Dendritic cell treated with granulocyte-macrophage colony-stimulating factor and Interleukin-4, amounts not matched to agents 40 ng/mL and 50 ng/mL, for 4 days (primary cell): ENCODE measurements around the gene PALM.
A peak's percentile ranks its signal among the peaks of the same experiment; 100 is the strongest.
"Not testable (repeated sequence)": the region's sequence is repeated elsewhere in the genome, so short reads cannot be mapped to it uniquely, and the experiment has no call there.

Experiments used
- H3K27ac Mint-ChIP-seq: one replicate; pipeline ENCODE4 v1.8.0; 2022; ENCODE audit warnings: mild to moderate bottlenecking, mixed read lengths
- H3K27me3 Mint-ChIP-seq: one replicate; pipeline ENCODE4 v1.8.0; 2022; ENCODE audit warnings: mild to moderate bottlenecking, mixed read lengths
- H3K36me3 Mint-ChIP-seq: one replicate; pipeline ENCODE4 v1.8.0; 2022; ENCODE audit warnings: low read depth, mixed read lengths
- H3K4me1 Mint-ChIP-seq: one replicate; pipeline ENCODE4 v1.8.0; 2022; ENCODE audit warnings: low read depth, mixed read lengths
- H3K4me3 Mint-ChIP-seq: one replicate; pipeline ENCODE4 v1.8.0; 2022; ENCODE audit warnings: mild to moderate bottlenecking, moderate library complexity, mixed read lengths
- H3K9me3 Mint-ChIP-seq: one replicate; pipeline ENCODE4 v1.8.0; 2022; ENCODE audit warnings: mixed read lengths
- intact Hi-C: fragments of 100-400 bp; cut with micrococcal nuclease; formaldehyde crosslinking; loops from one replicate; pipeline ENCODE4 v1.15.0; 2022

PALM gene

DNA sequence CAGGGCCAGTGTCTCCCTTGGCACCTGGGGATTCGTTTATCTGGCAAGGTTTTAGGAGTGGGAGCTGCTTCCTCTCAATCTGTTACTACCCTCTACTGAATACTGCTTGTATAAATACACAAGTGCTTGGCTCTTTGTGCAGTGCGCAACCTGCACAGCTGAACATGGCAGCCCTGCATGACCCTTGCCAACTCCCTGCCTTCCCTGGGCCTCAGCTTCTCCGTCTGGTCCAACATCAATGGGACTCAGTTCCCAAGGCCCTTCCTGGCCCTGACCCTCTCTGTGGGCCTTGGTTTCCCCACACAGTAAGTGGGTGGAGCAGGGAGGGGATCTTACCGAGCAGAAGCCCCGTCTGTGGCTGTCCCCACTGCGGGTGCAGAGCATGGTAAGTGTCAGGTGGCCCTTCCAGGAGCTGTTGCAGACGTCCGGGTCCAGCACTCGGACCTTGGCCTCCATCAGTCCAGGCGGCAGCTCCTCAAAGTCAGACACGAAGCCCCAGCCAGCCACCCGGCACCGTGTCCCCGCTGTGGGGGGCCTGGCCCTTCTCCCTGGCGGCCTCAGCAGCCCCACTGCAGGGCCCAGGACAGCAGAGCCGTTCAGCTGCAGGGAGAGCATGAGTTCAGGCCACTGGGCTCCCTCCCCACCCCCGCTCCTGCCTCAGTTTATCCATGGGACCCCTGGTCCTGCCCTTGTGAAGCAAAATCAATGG, 22.0 kb upstream of the PALM start:
- Mint-ChIP-seq H3K27ac (no peak overlapping the region), H3K9me3 (no peaks in the 10 kb centered on the region), H3K4me1 (peaks cover 9% of the 10 kb centered on the region), H3K4me3 (no peak overlapping the region), H3K36me3 (no peaks in the 10 kb centered on the region), H3K27me3 (no peaks in the 10 kb centered on the region)
- intact Hi-C loops, result no loop called here

DNA sequence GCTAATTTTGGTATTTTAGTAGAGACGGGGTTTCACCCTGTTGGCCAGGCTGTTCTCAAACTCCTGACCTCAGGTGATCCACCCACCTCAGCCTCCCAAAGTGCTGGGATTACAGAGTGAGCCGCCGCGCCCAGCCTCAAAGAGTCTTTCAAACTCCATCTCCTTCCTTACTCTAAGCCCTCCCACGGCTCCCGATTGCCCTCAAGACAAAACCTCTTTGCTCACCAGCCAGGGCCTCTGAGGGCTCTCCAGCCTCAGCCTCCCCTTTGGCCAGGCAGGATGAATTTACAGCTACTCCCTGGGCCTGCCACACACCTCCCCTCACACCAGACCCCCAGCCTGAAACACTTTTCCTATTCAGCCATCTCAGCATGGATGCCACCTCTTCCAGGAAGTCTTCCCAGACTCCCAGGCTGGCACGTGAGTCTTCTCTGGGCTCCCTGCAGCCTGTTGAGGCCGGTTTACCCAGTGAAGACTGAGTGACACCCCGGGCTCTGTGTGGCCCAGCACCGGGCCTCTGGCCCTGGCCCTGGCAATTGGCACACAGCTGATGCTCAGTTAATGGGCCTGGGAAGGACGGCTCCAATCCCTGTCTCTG, 21.1 kb upstream of the PALM start:
- Mint-ChIP-seq H3K4me3 (no peak overlapping the region), H3K27ac (peak overlapping the region; percentile 17), H3K4me1 (peaks cover 8% of the 10 kb centered on the region), H3K36me3 (no peaks in the 10 kb centered on the region), H3K27me3 (no peaks in the 10 kb centered on the region), H3K9me3 (no peaks in the 10 kb centered on the region)
- intact Hi-C loops, result no loop called here

DNA sequence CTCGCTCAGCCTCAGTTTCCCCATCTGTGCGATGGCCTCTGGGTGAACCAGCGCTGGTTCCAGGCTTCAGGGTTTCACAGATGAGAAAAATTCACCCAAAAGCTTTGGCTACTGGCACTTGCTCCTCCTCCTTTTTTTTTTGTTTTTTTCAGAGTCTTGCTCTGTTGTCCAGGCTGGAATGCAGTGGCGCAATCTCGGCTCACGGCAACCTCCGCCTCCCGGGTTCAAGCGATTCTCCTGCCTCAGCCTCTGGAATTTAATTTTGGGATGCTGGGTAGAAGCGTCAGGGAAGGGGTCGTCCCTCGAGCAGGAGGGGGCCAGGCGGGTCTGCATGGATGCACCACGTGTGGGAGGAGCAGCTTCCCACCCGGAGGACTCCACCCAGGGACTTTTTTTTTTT, 20.5 kb upstream of the PALM start:
- intact Hi-C loops, result no loop called here
- Mint-ChIP-seq H3K36me3 (no peaks in the 10 kb centered on the region), H3K9me3 (no peaks in the 10 kb centered on the region)

DNA sequence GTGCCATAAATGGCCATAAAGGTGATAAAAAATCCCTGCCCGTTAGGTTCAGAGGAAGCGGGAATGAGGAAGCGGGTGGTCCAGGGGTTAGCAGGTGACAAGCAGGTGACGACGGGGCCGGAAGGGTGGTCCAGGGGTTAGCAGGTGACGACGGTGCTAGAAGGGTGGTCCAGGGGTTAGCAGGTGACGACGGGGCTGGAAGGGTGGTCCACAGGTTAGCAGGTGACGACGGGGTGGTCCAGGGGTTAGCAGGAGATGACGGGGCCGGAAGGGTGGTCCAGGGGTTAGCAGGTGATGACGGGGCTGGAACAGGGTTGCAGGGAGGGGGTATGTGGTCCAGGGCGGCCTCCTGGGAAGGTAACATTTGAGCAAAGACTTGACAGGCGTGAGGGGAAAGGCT, 19.7 kb upstream of the PALM start:
- peaks cover 8% of the 10 kb centered on the region for H3K4me1 Mint-ChIP-seq
- no peaks in the 10 kb centered on the region for H3K36me3 Mint-ChIP-seq
- H3K9me3 Mint-ChIP-seq, result no peaks in the 10 kb centered on the region
- H3K27ac Mint-ChIP-seq, result no peak overlapping the region
- peaks cover 4% of the 10 kb centered on the region for H3K27me3 Mint-ChIP-seq
- no peak overlapping the region for H3K4me3 Mint-ChIP-seq
- intact Hi-C loops, result no loop called here

More for the DNA sequence above, 20.5 kb upstream of the PALM start:
- Mint-ChIP-seq H3K27me3 (no peaks in the 10 kb centered on the region), H3K4me1 (peaks cover 8% of the 10 kb centered on the region), H3K27ac (no peak overlapping the region), H3K4me3 (no peak overlapping the region)

DNA sequence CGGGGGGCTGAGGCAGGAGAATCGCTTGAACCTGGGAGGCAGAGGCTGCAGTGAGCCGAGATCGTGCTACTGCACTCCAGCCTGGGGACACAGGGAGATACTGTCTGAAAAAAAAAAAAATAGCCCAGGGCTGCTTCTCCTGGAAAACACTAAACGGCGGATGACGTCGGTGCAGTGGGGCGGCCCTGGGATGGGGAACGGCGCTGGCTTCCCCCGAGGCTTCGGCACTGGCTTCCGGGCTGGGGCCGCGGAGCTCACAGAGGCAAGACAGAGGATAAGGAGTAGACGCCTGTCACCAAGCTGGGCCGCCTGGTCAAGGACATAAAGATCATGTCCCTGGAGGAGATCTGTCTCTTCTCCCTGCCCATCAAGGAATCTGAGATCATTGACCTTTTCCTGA, 18.5 kb upstream of the PALM start:
- Mint-ChIP-seq H3K36me3 (no peaks in the 10 kb centered on the region), H3K4me1 (peaks cover 18% of the 10 kb centered on the region), H3K9me3 (no peaks in the 10 kb centered on the region), H3K27me3 (peaks cover 13% of the 10 kb centered on the region), H3K27ac (no peak overlapping the region), H3K4me3 (no peak overlapping the region)
- intact Hi-C loops, result no loop called here

DNA sequence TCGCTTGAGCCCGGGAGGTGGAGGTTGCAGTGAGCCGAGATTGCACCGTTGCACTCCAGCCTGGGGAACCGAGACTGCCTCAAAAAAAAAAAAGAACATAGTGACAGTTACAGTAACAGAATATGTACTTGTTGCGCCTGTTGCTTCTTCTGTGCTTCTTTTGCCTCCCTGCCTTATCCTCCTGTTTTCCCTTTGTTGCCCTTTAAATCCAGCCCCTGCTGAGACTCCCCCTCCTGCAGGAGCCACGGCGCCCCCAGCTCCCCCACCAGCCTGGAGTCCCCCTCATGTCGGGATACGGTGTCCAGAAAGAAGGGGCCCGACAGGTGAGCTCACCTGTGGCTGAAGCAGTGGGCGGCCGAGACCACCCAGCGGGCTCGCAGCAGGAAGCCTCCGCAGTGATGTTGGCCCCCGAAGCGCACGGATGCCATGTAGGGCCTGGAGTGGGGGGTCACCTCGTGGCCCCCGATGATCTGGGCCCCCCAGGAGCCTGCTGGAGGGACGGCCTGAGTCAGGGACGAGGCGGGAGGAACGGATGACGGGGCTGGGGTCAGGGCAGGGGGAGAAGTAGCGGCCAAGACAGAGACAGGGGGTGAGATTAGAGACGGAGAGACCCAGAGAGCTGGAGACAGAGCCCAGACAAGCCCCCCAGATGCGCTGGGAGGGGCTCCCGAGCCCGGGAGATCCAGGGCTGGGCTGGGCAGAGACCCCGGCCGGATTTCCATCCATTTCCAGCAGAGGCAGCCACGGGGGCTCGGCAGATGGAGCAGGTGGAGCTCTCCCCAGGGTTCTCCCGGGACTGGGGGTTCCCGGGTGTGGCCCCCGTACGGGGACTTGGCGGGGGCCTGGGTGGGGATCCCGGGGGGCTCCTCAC, 14.0 kb upstream of the PALM start:
- Mint-ChIP-seq H3K4me3 (peak overlapping the region; percentile 60), H3K4me1 (peaks cover 38% of the 10 kb centered on the region), H3K27ac (peak overlapping the region; percentile 51), H3K27me3 (peaks cover 22% of the 10 kb centered on the region), H3K36me3 (no peaks in the 10 kb centered on the region), H3K9me3 (no peaks in the 10 kb centered on the region)
- intact Hi-C loops, result no loop called here

DNA sequence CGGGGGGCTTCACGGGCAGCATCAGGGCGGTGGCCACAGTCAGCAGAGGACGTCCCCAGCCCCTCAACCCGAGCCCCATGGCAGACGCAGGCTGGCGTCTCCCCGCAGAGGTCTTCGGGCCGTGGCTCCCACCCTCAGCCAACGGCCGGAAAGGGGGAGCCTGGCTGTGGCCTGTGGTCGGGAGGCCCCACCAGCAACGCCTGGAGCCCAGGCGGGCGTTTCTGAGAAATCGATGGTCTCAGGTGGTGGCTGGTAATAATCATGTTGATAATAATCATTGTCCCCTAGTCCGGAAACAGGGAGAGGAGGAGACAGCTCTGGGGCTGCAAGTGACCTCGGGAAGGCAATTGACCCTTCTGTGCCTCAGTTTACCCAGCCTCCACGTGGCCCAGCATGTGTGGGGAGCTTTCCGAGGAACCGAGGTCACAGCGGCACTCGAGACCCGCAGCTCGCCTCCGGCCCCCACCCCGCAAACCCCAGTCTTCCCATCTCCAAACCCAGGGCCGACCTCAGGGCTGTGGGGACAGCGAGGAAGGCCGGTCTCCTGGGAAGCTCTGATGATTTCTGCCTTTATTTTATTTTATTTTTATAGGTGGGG, 13.3 kb upstream of the PALM start, which contains the start of gene PRSS57:
TSS of gene PRSS57 (minus strand) at position 101 of the 598 bp plus-strand sequence. CDS start at position 79, 22 bp downstream.
- no peaks in the 10 kb centered on the region for H3K36me3 Mint-ChIP-seq

DNA sequence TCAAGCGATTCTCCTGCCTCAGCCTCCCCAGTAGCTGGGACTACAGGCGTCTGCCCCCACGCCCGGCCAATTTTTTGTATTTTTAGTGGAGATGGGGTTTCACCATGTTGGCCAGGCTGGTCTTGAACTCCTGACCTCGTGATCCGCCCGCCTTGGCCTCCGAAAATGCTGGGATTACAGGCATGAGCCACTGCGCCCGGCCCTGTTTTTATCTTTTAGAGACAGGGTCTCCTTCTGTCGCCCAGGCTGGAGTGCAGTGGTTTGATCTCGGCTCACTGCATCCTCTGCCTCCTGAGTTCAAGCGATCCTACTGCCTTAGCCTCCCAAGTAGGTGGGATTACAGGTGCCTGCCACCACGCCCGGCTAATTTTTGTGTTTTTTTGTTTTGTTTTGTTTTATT, 10.2 kb upstream of the PALM start:
- H3K36me3 Mint-ChIP-seq, H3K4me3 Mint-ChIP-seq, intact Hi-C loops, H3K9me3 Mint-ChIP-seq: not testable (repeated sequence)
- Mint-ChIP-seq H3K4me1 (peaks cover 60% of the 10 kb centered on the region), H3K27ac (peak overlapping the region; percentile 61), H3K27me3 (peaks cover 22% of the 10 kb centered on the region)

More for the DNA sequence above, 13.3 kb upstream of the PALM start, which contains the start of gene PRSS57:
- Mint-ChIP-seq H3K27ac (peak within 1 kb of the TSS; percentile 51), H3K4me3 (peak within 1 kb of the TSS; percentile 60), H3K27me3 (peaks cover 22% of the 10 kb centered on the region), H3K4me1 (peaks cover 38% of the 10 kb centered on the region), H3K9me3 (no peaks in the 10 kb centered on the region)
- intact Hi-C loops, result no loop called here

DNA sequence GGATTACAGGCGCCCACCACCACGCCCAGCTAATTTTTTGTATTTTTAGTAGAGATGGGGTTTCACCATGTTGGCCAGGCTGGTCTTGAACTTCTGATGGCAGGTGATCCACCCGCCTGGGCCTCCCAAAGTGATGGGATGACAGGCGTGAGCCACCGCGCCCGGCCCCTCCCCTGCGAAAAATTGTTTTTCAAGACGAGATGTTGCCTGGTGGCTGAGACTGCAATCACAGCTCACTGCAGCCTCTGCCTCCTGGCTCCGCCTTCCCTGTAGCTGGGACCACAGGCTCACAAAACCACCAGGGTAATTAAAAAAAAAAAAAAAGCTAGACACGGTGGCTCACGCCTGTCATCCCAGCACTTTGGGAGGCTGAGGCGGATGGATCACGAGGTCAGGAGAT, 8.8 kb upstream of the PALM start:
- H3K27ac Mint-ChIP-seq, result peak overlapping the region; percentile 61
- peaks cover 11% of the 10 kb centered on the region for H3K27me3 Mint-ChIP-seq
- H3K4me3 Mint-ChIP-seq, result peak overlapping the region; percentile 9
- H3K9me3 Mint-ChIP-seq, H3K36me3 Mint-ChIP-seq, intact Hi-C loops: not testable (repeated sequence)
- H3K4me1 Mint-ChIP-seq, result peaks cover 58% of the 10 kb centered on the region

DNA sequence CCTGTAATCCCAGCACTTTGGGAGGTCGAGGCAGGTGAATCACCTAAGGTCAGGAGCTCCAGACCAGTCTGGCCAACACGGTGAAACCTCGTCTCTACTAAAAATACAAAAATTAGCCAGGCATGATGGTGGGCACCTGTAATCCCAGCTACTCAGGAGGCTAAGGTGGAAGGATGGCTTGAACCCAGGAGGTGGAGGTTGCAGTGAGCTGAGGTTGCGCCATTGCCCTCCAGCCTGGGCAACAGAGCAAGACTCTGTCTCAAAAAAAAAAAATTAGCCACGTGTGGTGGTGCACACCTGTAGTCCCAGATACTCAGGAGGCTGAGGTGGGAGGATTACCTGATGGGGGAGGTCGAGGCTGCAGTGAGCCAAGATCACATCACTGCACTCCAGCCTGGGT, 5.9 kb upstream of the PALM start:
- Mint-ChIP-seq H3K27me3 (peaks cover 14% of the 10 kb centered on the region), H3K4me1 (peaks cover 44% of the 10 kb centered on the region), H3K27ac (peak overlapping the region; percentile 85), H3K4me3 (peak overlapping the region; percentile 92)
- H3K9me3 Mint-ChIP-seq, H3K36me3 Mint-ChIP-seq, intact Hi-C loops: not testable (repeated sequence)

DNA sequence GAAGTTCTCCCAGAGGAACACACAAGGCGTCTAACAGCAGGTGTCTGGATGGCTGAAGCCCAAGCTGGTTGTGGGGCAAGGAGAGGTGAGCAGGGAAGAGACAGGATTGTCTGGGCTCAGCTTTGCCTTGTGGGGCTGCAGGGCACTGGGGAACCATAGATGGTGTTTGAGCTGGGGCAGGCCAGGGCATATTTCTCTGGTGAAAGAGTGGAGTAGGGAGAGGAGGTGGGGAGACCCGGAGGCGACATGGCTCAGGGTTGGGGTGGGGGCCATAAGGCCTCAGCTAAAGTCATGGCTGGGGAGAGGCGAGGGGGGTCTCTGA, 5.4 kb upstream of the PALM start:
- Mint-ChIP-seq H3K4me3 (peak overlapping the region; percentile 92), H3K36me3 (peaks cover 8% of the 10 kb centered on the region), H3K27ac (peak overlapping the region; percentile 85), H3K27me3 (peaks cover 18% of the 10 kb centered on the region), H3K9me3 (no peaks in the 10 kb centered on the region), H3K4me1 (peaks cover 44% of the 10 kb centered on the region)
- intact Hi-C loops, result no loop called here

DNA sequence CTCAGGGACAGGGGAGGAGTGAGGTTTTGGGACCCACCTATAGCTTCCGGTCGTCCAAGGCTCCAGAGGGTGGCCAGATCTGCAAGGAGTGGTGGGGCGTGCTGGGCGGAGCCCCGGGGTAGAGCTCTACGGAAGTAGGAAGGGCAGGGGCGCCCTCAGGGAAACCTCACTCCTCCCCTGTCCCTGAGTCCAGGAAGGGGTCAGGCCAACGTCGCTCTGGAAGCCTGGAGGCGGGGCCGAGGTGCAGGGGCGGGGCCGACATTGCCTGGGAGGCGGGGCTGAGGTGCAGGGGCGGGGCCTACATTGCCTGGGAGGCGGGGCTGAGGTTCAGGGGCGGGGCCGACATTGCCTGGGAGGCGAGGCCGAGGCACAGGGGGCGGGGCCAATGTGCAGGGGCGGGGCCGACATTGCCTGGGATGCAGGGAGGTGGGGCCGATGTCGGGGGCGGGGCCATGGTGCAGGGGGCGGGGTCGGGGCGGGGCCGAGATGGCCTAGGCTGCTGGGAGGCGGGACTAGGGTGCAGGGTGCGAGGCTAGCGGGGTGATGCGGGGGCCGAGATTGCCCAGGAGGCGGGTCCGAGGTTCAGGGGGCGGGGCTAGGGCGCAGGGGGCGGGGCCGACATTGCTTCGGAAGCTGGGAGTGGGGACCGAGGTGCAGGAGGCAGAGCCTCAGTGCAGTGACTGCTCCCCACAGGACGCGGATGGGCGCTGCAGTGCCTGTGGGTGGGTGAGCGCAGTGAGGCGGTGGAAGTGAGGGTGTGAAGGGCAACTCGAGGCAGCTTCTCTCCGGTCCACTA, 4.9 kb upstream of the PALM start:
- Mint-ChIP-seq H3K36me3 (peaks cover 8% of the 10 kb centered on the region), H3K4me1 (peaks cover 38% of the 10 kb centered on the region), H3K9me3 (no peaks in the 10 kb centered on the region), H3K27ac (peak overlapping the region; percentile 85), H3K27me3 (peaks cover 21% of the 10 kb centered on the region), H3K4me3 (peak overlapping the region; percentile 92)
- intact Hi-C loops, result loop anchor here (1.0 kb wide), 1 partner anchor 23 kb away; no protein-coding TSS in a partner anchor

DNA sequence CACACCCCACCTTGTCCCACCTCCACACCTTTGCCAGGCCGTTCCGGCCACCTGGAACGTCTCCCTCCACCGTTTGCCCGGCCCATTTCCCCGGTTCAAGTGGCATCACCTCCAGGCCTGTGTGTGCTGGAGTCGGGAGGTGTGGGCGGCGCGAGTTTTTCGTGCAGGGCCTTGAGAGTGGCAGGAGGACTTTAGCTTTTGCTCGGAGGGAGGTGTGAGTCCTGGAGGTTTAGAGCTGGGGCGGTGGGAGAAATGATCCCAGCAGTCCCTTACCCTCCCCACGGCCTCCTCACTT, 4.3 kb upstream of the PALM start:
- H3K4me1 Mint-ChIP-seq, result peaks cover 33% of the 10 kb centered on the region
- intact Hi-C loops, result loop anchor here (1.0 kb wide), 1 partner anchor 23 kb away; no protein-coding TSS in a partner anchor
- H3K36me3 Mint-ChIP-seq, result peaks cover 8% of the 10 kb centered on the region
- peak overlapping the region; percentile 85 for H3K27ac Mint-ChIP-seq
- peaks cover 21% of the 10 kb centered on the region for H3K27me3 Mint-ChIP-seq
- peak overlapping the region; percentile 66 for H3K4me3 Mint-ChIP-seq
- H3K9me3 Mint-ChIP-seq, result no peaks in the 10 kb centered on the region
